Measurements from ENCODE around the gene PITX1.
"Not testable (repeated sequence)": the region's sequence is repeated elsewhere in the genome, so short reads cannot be mapped to it uniquely, and the experiment has no call there.

PITX1 gene

DNA sequence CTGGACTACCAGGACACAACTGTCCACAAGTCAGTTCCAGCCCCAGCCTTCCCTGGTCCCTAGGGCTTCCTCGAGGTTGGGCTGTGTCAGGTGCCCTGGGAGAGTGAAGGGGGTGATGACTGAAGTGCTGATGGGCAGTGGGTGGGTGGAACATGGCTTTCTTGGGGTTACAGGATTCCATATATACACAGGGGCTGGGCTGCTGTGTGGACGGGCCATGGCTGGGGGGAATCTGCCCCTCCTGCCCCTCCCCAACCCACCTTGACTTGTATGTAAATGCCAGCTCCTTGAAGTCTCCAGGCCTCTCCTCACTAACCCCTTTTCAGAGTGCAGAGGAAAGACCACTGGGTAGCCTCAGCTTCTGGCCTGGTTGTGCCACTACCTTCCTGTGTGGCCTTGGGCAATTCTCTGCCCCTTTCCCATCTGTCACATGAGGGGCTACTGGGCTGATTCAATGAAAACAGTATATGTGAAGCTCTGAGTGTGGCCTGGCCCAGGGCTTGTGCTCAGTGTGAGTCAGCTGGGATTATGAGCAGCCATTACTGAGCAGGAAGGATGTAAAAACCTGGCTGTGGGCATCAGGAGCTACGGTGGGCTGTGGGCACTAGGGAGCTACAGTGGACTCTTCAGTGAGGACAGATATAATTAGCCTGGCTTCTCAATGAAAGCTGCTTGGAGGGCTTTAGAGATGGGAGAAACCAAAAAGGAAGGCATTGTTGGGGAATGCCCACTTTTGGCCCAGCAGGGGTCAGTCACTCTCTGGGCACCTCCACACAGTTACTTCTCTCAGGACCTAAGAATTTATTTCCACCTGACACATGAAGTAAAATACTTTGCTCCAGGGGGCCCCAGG, 23.3 kb downstream of the PITX1 start:
- no peak for DNase-seq (ENCODE audit: low read depth, low spot score)

DNA sequence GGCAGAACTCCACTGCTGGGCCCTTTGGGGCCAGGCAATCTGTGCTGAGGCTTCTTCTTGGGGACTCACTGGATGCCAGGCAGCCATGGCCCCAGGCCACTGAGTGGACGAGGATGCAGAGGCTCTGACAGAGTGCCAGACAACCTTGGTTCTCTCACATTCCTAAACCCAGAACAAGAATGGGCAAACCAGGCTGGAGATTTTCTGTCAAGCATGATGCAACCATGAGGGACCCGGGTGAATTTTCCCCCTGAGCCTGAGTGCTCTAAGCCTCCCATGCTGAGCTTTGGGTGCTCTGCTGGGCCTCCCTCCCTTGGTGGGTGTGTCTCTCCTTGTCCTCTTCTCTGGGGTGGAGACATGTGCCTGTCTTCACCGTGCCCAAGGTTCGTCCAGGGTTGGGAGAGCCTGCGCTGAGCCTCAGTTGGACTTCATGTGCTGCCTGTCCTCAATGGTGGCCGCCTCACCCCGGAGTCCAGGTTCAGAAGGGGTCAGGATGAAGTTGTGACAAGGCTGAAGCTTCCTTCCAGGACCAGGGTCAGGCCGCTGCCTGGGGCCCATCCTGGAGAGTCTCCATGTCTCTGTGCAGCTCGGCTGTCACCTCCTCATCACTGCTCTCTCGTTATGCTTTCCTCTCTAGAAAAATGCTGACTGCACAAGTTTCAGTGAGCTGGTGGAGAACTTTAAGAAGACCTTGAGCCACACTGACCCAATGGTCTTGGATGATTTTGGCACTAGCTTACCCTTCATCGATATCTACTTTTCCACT, 24.1 kb downstream of the PITX1 start:
- no peak for DNase-seq (ENCODE audit: low read depth, low spot score)

DNA sequence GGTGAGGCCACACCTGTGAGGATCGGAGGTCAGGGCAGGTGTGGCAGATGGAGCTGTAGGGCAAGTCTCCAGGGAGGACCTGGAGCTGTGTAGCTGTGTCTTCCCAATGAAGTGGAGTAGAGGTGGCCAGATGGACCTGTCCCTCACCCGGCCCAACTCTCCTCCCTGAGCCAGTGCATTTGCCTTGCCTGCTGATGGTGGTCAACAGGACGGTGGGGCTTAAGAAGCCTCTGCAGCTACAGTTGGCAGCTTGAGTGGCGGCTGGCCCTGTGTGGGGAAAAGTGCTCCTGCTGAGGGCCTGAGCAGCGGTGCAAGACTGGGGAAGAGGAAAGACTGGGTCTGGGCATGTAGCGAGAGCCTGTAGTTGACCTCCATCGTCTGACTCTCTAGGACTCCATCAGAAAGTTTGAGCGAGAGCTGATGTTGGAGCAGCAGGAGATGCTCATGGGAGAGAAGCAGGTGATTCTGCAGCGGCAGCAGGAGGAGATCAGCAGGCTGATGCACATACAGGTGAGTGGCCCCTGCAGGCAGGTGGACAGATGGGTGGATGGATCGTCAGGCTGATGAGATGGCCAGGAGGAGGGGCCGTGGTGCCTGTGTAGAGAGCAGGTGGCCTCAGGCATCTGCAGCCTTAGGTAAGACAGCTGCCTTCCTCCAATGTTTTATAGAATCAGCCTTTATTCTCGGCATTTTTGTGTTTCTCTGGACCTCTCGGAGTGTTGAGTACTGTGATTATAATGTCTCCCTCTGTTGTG, 24.9 kb downstream of the PITX1 start:
- no peak for DNase-seq (ENCODE audit: low read depth, low spot score)

DNA sequence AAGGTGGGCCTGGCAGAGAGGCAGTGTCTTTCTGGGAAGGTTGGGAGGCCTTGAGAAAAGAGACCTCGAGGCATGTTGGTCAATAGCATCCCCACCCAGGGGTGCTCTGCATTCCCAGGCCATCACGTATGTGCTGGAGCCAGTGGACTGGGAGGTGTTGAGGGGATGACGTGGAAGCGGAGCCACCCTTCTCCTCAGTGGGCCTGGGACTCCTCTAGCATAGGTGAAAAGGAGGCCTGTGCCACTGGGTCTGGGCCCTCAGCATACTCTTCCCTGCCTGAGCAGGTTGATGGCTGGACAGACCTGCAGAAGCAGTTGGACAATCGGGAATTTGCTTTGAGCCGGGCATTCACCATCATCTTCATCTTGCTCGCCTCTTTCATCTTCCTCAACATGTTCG, 25.5 kb downstream of the PITX1 start:
- DNase-seq (ENCODE audit: low read depth, low spot score) = no peak

DNA sequence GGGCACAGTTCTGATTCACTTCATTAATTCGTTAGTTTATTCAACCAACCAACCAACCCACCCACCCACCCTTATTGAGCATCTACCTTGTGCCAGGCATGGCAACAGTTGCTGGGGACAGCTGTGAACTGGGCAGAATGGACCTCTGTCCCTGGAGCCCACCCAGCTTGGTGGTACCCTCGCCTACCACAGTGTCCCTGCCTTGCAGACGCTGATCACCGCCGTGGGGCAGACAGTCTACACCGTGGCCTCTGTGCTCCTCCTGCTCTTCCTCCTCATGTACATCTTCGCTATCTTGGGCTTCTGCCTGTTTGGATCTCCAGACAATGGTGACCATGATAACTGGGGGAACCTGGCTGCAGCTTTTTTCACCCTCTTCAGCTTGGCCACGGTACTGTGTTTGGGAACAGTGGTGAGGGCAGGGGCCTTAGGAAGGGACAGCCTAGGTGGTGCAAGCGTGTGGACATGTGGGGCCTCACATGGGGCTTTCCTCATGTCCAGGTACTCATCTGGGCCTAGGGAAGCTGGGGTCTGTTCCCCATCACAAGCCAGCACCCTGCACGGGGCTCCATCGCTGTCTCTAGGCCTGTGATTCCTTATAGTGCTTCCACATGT, 26.2 kb downstream of the PITX1 start:
- no peak for DNase-seq (ENCODE audit: low read depth, low spot score)

DNA sequence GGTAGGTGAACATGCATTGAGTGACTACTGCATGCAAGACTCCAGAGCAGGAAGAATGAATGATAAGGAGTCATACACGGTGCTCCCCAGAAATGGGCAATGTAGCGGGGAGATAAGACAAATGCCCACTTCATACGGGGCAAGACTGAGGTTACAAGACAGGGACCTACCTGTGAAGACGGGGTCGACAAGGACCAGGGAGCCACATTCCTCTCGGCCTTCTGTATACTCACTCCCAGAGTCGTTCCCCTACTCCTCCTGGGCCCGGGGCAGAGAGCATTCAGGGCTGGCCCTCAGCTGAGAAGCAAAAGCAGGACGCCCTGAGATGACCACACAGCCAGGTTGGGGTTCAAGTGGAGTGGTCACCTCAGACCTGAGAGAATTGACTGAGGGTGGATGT, 26.7 kb downstream of the PITX1 start:
- DNase-seq (ENCODE audit: low read depth, low spot score) = no peak

DNA sequence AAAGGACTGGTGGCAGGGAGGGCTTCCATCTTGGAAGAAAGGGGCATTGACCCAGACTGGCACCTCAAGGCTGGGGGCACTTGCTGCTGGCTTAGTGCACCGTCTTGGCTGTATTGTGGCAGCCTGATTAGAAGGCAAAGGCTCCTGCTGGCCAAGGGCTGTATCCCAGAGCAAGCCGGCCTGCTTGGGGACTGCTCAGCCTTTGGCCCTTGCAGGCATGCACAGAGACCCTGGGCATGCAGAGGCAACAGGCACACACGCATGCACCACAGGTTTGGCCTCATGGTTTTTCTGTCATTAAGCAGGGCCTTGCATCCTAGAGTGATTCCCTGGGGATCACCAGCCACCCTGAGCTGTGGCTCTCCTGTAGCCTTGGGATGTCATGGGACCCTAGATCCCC, 29.0 kb downstream of the PITX1 start:
- no peak for DNase-seq (ENCODE audit: low read depth, low spot score)

DNA sequence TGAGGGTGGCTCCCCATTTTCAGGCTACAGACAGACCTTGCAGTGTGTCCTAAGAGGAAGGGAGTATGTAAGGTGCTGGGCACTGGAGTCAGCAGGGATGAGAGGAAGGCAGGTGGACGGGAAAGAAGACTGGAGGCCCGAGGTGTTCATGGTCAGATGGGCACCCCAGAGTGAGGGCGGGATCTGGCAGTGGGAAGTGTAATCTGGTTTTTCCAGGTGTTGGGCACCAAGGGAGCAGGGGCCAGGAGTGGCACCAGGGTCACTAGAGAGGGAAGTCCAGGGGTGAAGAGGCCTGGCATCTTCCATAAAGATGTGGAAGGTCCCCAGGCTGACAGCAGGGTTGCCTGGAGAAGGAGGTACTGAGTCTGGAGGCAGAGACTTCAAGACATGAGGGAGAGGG, 29.7 kb downstream of the PITX1 start:
- DNase-seq (ENCODE audit: low read depth, low spot score) = no peak

DNA sequence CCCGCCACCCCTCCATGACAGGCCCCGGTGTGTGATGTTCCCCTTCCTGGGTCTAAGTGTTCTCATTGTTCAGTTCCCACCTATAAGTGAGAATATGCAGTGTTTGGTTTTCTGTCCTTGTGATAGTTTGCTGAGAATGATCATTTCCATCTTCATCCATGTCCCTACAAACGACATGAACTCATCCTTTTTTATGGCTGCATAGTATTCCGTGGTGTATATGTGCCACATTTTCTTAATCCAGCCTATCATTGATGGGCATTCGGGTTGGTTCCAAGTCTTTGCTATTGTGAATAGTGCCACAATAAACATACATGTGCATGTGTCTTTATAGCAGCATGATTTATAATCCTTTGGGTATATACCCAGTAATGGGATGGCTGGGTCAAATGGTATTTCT, 36.0 kb downstream of the PITX1 start:
- not testable (repeated sequence) for DNase-seq (ENCODE audit: low read depth, low spot score)

DNA sequence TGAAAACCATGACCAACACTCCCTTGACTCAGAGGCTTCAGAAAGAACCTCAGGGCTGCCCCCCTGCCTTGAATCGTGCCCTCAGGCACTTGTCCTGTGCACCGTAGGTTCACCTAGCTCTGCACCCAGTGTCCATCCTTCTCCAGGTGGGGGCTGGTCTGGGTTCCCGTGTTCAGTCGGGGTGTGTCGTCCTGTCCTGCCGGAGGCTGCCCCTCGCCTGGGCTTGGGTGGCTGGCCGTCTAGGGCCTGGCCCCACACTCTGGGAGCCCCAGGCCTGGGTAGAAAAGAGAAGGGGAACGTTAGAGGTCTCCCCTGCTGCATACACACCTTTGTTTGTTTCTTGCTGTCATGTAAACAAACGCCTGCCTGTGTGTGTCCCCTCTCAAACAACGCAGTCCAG, 37.0 kb downstream of the PITX1 start:
- no peak for DNase-seq (ENCODE audit: low read depth, low spot score)

DNA sequence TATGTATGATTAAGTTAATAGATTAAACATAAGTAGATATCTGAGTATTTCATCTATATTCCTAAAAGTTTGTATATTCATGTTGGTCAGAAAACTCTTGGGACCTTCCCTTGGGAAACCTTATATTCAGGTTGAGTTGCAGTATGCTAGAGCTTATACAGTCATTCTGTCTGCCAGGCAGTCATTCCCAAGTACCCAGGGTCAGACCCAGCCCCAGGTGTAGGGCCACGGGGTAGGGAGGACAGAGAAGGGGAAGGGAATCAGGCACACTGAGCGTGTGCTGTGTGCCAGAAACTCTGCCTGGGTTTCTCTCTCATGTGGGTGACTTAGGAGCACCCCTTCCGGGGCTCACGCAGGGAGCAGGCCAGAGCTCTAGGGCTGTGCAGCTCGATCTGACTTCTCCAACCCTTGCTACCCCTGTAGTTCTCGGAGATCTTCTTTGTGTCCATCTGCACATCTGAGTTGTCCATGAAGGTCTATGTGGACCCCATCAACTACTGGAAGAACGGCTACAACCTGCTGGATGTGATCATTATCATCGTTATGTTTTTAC, 38.1 kb downstream of the PITX1 start:
- no peak for DNase-seq (ENCODE audit: low read depth, low spot score)

DNA sequence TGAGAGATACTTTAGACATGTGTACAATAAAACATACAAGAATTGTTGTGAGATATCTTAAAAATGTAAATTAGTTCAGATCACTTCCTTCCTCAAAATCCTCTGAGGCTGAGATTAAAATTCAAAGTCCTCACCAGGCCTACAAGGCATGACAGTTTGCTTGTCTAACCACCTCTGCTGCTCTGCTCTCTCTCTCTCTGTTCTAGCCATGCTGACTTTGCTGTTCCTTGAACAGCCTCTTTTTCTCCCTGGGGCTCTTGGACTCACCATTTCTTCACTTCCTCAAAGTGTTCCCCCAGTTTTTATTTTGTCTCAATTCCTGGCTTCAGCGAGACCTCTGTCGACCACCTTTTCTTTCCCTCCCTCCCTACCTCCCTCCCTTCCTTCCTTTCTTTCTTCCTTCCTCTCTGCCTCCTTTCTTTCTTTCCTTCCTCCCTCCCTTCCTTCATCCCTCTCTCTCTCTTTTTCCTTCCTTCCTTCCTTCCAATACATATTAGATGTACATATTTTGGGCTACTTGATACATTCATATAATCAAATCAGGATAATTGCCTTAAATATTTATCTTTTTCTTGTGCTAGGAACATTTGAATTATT, 39.4 kb downstream of the PITX1 start:
- DNase-seq (ENCODE audit: low read depth, low spot score) = no peak

DNA sequence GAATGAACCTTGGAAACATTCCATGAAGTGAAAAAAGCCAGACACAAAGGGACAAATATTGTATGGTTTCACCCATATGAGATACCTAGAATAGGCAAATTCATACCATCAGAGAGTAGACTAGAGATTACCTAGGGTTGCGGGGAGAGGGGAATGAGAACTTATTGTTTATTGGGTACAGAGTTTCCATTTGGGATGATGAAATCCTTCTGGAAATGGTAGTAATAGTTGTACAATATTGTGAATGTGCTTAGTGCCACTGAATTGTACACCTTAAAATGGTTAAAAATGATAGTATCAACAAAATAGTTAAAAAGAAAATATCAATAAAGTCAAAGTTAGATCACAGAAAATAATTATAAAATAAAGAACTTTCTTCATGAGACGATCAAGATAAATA, 40.9 kb downstream of the PITX1 start:
- no peak for DNase-seq (ENCODE audit: low read depth, low spot score)

DNA sequence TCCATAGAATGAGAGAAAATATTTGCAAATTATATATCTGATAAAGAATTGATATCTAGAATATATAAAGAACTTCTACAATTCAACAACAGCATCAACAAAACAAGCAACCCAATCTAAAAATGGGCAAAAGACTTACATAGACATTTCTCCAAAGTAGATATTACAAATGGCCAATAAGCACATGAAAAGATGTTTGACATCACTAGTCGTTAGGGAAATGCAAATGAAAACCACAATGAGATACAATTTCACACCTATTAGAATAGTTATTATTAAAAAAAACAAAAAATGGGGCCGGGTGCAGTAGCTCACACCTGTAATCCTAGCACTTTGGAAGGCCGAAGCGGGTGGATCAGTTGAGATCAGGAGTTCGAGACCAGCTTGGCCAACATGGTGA, 41.9 kb downstream of the PITX1 start:
- no peak for DNase-seq (ENCODE audit: low read depth, low spot score)

DNA sequence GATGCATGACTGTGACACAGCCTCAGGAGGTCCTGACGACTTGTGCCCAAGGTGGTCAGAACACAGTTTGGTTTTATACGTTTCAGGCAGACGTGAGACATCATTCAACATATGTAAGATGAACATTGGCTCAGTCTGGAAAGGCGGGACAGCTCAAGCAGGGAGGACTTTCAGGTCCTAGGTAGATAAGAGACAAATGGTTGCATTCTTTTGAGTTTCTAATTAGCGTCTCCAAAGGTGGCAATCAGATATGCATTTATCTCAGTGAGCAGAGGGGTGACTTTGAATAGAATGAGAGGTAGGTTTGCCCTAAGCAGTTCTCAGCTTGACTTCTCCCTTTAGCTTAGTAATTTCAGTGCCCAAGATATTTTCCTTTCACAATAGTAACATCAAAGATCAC, 43.8 kb downstream of the PITX1 start:
- DNase-seq (ENCODE audit: low read depth, low spot score) = not testable (repeated sequence)

DNA sequence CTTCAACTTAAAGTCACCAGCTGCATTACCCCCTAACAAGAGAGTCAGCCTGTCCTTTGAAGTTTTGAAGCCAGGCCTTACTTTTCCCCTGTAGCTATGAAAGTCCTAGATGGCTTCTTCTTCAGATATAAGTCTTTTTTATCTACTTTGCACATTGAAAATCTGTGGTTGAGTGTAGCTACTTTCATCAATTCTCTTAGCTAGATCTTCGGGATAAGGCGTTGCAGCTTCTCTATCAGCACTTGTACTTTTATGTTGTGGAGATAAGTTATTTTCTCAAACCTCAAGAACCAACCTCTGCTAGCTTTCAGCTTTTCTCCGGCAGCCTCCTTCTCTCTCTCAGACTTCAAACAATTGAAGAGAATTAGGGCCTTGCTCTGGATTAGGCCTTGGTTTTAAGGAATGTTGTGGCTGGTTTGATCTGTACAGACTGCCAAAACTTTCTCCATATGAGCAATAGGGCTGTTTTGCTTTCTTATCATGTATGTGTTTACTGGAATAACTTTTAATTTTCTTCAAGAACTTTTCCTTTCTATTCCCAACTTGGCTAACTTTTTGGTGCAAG, 44.7 kb downstream of the PITX1 start:
- DNase-seq (ENCODE audit: low read depth, low spot score) = no peak

DNA sequence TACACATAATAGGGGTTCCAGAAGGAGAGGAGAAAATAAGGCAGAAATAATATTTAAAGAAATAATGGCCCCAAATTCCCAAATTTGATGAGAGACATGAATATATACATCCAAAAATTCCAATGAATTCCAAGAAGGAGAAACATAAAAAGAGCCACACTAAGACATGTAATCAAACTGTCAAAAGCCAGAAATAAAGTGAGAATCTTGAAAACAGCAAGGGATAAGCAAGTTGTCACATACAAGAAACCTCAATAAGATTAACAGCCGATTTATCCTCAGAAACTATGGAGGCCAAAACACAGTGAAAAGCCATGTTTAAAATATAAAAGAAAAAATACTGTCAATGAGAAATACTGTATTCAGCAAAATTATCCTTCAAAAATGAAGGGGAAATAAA, 51.8 kb downstream of the PITX1 start:
- no peak for DNase-seq (ENCODE audit: low read depth, low spot score)

DNA sequence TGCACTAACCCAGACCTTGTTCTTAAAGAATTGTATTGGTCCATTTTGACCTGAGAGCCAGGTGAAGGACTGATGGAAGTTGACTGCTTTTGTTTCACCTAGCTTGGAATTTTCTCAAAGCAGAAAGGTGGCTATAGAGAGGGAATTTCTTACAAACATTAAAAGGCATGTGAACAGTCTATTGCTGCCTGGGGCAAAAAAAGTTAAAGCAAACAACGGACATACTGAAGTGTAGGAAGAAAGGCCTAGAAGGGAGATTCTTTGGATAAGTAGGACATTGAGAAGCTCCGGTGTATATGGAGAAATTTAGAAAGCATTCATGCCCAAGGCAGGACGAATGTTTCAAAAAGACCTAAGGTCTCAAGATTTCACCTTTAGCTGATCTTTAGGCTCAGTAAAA, 54.6 kb downstream of the PITX1 start:
- no peak for DNase-seq (ENCODE audit: low read depth, low spot score)
